SKM-1 (cell line): ENCODE data around the gene TIFAB.
A peak's percentile ranks its signal among the peaks of the same experiment; 100 is the strongest.

Source experiments
- DNase-seq: peaks from one replicate; lab custom pipeline; 2025; ENCODE audit not compliant: unreplicated experiment; lab: John Stamatoyannopoulos, UW

The TIFAB gene

DNA sequence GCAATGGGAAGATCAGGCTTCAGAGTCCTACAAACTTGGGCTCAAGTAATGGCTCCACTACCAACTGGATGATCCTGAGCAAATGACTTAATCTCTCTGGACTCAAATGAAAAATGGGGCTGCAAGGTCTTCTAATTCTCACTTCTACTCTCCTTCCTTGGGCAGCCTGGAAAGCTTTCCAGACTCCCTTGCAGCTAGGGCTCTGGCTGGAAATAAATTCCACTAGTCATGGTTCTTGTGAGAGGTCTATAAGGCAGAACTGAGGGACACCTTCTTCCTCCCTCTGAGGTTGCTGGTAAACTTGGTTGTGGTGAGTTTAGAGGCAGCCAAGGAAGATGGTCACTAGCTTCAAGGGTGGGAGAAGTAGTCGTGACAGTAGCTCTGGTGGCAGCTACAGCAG, 23.6 kb downstream of the TIFAB start:
- no peak for DNase-seq

DNA sequence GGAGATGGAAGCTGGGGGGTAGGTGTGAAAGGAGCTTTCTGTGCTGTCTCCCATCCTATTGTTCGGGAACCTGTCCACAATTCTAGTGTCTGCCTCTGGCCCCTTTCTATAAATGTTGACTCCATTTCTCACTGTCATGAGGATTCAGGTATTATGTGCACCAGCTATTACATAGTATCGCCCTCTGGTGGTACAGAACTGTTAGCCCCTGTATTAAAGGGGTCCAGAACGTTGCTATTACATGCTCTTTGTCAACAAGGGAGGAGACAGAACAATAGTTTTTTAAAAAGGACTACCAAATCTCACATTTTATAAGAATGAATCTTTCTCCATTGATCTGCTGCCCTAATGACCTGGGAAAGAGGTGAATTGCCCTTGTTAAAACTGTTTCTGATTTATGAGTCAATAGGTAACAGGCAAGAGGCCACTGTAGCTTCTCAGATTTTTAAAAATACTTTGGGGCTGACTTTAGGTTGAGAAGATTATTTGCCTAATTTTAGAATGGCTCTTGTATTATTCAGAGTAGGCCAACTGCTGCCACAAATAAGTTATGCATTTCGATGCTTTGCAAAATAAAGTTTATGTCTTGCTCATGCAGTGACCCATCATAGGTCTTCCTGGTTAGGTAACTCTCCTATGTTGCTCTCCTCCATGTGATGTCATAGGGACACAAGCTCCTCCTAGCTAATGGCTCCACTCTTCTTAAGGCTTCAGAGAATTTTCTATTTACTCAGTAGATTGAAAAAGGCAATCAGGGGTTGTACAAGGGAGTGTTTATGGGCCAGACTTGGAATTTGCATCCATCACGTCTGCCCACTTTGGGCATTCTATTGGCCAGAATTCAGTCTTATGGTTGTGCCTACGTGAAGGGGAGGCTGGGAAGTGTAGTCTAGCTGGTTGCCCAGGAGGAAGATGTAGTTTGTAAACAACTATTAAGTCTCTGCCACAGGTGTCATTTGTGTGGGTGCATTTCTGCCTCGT, 25.8 kb downstream of the TIFAB start:
- DNase-seq: peak; percentile 69

DNA sequence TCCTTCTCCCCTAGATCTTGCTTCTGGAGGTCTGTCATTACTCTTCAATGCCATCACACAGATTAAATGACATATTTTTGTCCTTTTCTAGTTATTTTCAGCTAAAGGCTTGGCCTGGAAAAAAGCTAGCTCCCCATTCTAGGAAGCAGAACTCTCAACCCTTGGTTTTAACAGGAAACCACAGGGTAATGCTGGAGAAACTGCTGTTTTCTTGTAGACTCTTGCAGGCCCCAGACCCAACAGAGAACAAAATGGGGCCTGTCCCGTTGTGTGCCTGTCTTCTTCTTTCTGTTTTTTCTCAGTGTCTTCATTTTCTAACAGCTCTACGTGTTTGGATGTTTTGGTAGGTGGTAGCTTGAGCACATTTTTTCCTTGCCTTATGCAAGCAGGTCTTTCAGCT, 26.5 kb downstream of the TIFAB start:
- DNase-seq: peak; percentile 61

DNA sequence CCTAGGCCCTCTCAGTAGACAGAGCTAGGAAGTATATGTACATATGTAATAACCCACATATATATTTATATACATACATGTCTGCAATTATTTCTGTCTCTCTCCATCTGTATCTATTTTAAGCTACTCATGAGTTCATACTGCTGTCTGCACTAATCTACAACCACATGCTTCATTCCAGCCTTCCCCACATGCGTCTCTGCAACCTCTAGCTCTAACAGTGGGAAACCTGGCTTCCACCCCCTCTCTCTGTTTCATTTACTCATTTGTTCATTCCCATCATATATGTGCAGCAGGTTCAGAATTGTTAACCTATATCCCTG, 28.3 kb downstream of the TIFAB start:
- no peak for DNase-seq

DNA sequence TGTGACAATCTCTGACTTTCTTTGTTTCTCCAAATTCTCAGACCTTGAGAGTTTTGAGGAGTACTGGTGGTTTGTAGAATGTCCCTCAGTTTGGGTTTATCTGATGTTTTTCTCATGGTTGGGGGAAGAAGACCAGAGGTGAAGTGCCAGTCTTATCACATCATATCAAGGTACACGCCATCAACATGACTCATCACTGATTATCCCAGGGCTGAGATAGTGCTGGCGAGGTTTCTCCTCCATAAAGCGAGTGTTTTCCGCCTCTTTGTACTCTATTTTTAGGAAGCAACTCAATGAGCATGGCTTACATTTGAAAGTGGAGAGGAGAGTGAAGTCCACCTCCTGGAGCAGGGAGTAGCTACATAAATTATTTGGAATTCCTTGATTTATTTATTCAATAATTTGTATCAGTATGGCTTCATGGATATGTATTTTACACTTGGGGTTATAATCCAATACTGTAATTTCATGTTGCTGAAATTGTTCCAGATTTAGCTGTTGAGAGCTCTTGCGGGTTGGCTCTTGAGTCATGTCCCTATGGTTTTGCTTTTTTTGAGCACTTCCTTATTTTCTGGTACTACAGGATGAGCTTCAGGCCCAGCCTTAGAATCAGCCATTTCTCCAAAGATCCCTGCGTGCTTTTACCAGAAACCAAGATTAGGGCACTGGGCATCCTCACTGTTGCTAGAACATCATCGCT, 28.9 kb downstream of the TIFAB start:
- DNase-seq: peak; percentile 56

DNA sequence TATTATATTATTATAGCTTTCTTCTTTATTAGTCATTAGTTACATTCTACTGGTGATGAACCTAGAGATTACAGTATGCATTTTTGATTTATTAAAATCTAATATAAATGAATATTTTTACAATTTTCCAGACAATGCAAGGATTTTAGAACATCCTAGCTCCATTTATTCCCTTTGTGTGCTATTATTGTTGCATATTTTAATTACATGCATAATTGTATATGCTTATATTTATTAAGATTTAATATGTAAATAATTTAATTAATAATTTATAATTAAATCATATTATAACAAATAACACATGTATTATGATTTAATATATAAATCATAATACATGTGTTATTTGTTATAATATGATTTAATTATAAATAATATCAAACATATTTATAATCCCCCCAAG, 29.7 kb downstream of the TIFAB start:
- DNase-seq: no peak

DNA sequence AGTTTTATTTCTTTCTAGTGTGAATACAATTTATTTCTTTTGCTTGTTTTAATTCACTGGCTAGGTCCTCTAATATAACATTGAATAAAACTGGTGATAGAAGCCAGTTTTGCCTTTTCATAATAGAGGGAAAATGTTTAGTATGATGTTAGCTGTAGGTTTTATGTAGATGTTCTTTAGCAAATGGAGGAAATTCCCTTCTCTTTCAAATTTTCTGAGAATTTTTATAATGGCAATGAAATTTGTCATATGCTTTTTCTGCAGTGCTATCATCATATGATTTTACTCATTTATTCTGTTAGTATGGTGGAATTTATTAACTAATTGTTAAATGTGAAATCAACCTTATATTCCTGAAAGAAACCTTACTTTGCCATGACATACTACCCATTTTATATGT, 35.1 kb downstream of the TIFAB start:
- no peak for DNase-seq

DNA sequence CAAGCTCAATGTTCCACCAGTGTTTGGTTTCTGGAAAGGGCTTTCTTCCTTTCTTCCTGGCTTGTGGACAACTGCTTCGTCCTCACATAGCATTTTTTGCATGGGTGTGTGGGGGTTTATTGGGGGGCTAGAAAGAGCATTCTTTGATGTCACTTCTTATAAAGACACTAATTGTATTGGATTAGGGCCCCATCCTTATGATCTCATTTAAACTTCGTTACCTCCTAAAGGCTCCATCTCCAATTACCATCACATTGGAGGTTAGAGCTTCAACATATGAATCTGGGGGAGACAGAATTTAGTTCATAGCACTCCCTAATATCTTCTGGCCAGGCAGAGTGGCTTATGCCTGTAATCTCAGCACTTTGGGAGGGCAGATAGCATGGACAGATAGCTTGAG, 47.1 kb downstream of the TIFAB start:
- no peak for DNase-seq

DNA sequence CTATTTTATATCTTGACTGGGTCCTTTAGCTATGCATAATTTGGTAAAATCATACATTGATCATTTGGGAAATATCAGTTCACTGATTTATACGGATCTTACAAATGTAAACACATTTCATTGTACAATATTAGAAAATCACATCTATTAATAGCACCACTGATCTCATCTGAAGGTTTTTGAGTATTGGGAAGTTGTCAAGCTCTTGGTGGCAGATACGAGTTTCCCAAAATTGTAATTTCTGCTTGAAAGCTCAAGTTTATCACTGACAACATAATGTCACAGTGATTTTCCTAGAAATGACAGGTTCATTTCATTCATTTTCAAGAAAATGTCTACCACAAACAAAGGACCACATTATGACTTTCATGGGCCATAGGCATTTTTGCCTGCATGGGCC, 50.1 kb downstream of the TIFAB start:
- DNase-seq: no peak

DNA sequence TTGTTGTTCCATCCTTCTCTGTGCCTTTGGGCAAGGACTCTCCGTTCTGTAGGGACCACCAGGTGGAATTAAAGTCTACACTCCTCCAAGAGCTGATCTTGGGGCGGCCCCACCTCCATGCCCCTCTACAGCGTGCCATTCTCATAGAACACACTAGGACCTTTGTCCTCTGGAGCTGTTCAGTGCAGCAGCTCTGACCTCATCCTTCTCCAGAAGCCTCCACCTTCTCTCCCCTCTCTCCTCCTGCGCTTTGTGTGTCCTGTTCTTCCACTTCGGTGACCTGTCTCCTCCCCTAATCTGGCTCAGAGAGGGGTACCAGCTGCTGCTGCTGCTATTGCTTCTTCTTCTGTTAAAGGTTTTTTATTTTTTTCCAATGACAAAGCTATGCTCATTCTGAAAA, 51.3 kb downstream of the TIFAB start:
- DNase-seq: no peak

DNA sequence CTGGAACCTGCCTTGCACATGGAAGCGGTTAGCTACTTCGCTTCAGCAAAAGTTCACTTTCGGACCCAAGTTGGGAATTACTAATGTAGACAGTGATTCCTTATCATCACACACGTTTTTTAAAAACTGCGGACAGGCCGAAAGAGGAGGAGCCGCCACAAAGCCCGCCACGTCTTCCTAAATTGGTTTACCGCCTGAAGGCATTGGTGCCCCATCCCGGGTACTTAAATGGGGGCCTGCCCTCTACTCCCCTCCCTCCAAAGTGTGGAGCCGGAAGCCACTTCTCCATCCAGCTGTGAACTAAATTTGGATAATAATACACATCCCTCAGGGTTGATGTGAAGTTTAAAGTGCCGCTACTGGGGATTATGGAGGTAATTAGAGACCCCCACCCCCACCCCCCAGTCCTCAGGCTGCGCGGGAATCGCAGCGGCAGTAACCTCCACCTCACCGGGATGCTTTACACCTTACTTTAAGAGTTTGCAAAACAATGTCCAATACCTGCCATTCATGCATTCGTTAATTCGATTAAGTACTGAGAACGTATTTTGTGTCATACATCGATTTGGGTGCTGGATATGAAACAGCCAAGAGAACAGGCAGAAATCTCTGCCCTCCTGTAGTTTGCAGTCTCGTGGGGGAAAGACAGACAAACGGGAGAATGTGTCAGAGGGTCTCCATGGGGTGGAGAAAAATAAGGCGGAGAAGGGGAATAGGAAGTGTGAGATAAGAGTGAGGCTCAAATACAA, 52.2 kb downstream of the TIFAB start:
- DNase-seq: no peak

DNA sequence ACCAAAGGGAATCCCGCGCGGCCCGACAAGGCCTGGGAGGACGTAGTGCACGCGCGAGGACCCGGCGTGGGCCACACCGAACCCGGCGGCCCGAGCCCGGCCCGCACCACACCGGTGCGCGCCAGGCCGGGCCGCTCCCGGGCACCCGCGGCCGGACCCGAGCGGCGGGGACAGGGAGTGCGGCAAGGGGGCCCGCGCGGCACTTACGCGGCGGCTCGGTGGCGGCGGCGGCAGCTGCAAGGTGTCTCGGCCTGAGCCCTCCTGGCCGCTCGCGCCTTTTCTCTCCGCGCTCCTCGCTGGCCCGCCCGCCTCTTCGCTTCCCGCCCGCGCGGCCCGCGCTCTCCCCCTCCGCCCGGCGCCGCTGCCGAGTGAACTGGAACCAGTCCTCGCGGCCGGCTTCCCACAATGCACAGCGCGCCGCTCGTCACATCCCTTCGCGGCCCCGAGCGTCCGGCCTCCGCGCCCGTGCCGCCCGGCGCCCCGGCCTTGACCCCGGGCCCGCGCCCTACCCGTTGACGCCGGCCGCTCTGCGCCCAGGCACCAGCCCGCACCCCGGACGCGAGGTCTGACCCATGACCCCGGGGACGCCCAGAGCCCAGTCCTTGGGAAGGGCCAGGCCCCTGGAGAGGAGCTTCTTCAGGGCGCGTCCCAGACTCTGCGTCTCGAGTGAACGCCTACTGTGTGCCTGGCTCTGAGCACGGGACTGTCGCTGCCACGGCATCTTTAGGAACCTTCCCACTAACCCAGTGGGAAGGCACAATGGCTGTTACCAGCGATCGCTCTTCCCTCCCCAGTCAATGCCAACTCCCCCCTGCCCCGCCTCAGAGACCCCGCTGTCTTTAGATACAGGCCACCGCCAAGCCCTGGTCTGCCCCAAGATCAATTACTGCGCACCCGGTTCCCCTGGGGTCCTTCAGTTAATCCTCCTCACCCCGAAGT, 53.0 kb downstream of the TIFAB start, which contains the start of gene MACROH2A1:
MACROH2A1 (minus strand) TSS at position 377 of the 939 bp plus-strand sequence. CDS start 10,138 bp downstream, outside the sequence.
- peak; percentile 73 for DNase-seq

DNA sequence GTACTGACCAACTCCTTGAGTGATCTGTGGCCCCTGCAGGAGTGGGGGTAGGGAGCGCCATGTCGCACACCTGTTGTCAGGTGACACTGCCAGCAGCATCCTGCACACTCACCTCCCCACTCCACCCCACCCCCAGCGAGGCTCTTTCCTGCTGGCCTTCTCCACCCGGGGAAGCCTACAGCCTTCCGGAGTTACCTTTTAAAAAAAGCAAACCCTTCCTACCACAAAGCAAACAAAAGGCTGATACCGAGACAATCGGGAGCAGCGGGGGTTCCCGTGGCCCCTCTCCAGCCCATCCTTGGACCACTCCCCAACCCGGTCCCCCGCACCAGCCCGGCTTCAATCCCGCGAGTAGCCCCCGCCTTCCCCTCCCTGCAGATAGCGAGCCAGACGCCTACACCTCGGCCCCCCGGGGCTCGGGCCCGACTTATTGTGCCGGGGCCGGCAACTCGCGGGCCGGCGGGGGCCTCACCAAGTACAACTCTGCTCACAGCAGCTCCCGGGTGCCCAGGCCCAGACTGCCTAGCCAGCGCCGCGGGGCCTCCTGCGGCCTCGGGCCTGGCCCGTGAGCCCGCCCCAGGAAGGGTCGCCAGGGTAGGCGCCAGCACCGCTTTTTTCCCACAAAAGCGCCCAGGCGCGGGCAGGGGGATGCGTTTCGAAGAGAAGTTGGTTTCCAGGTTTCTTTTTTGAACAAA, 53.8 kb downstream of the TIFAB start:
- DNase-seq: no peak
